Measurements from ENCODE around the gene MBD2. TPM values are rescaled to one million over a fixed set of nuclear protein-coding genes. Genes with fewer than 3 reads are reported as not detected.

The MBD2 gene
- total RNA-seq, 1 experiment from 2014 or later = 53.3 TPM

DNA sequence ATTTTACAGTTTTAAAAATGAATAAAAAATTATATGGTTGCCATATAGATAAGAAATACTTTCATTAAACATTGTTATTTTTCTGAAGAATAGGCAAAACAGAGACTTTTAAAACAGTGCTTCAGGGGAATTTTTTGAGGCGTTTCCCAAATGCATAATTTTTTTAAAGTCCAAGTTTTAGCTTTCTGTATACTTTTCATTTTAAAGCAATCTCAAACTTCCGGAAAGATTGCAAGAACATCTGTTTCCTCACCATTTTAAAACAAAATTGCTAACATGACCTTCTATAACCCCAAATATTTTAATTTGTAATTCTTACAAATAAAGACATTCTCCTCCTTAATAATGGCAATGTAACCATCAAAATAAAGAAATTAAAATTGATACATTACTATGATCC is 15.1 kb upstream of the MBD2 start:
- H3K27me3 ChIP-seq (ENCODE audit: control insufficient read depth, insufficient read depth, low read length) = no peaks in the 10 kb centered on the region
- TF ChIP-seq POLR2AphosphoS5 (IDR thresholded peaks at IDR 0.05; ENCODE audit: low read depth, low read length) = no peak
- no peak for TF ChIP-seq SIN3A (IDR thresholded peaks at IDR 0.05; ENCODE audit: borderline replicate concordance, insufficient read depth, low read depth, low read length)
- TF ChIP-seq, protein P1, sequence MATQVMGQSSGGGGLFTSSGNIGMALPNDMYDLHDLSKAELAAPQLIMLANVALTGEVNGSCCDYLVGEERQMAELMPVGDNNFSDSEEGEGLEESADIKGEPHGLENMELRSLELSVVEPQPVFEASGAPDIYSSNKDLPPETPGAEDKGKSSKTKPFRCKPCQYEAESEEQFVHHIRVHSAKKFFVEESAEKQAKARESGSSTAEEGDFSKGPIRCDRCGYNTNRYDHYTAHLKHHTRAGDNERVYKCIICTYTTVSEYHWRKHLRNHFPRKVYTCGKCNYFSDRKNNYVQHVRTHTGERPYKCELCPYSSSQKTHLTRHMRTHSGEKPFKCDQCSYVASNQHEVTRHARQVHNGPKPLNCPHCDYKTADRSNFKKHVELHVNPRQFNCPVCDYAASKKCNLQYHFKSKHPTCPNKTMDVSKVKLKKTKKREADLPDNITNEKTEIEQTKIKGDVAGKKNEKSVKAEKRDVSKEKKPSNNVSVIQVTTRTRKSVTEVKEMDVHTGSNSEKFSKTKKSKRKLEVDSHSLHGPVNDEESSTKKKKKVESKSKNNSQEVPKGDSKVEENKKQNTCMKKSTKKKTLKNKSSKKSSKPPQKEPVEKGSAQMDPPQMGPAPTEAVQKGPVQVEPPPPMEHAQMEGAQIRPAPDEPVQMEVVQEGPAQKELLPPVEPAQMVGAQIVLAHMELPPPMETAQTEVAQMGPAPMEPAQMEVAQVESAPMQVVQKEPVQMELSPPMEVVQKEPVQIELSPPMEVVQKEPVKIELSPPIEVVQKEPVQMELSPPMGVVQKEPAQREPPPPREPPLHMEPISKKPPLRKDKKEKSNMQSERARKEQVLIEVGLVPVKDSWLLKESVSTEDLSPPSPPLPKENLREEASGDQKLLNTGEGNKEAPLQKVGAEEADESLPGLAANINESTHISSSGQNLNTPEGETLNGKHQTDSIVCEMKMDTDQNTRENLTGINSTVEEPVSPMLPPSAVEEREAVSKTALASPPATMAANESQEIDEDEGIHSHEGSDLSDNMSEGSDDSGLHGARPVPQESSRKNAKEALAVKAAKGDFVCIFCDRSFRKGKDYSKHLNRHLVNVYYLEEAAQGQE (IDR thresholded peaks at IDR 0.05; ENCODE audit: insufficient read depth in 1 of 2, low read depth in 2 of 2, low read length in 1 of 2) = no peak
- TF ChIP-seq, protein P2, sequence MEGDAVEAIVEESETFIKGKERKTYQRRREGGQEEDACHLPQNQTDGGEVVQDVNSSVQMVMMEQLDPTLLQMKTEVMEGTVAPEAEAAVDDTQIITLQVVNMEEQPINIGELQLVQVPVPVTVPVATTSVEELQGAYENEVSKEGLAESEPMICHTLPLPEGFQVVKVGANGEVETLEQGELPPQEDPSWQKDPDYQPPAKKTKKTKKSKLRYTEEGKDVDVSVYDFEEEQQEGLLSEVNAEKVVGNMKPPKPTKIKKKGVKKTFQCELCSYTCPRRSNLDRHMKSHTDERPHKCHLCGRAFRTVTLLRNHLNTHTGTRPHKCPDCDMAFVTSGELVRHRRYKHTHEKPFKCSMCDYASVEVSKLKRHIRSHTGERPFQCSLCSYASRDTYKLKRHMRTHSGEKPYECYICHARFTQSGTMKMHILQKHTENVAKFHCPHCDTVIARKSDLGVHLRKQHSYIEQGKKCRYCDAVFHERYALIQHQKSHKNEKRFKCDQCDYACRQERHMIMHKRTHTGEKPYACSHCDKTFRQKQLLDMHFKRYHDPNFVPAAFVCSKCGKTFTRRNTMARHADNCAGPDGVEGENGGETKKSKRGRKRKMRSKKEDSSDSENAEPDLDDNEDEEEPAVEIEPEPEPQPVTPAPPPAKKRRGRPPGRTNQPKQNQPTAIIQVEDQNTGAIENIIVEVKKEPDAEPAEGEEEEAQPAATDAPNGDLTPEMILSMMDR (IDR thresholded peaks at IDR 0.05) = no peak
- TF ChIP-seq TCF7L2 (IDR thresholded peaks at IDR 0.05; ENCODE audit: low read depth, low read length) = no peak
- DNase-seq (ENCODE audit: low read depth, low spot score) (no peak), ATAC-seq (no peak)
- ChIA-PET POLR2A (no interaction called here), CTCF (no interaction called here)
- H3K4me1 ChIP-seq (ENCODE audit: control insufficient read depth, insufficient read depth, low read length) = no peaks in the 10 kb centered on the region
- no peak overlapping the region for H3K4me3 ChIP-seq (ENCODE audit: low read depth in 2 of 2, low read length in 2 of 2)
- no peaks in the 10 kb centered on the region for H3K9me3 ChIP-seq (ENCODE audit: control insufficient read depth, insufficient read depth, low read depth, low read length)
- in situ Hi-C loops (cut with HindIII; ENCODE audit: low pct_unique_long_range_greater_than_20kb, low sequenced_read_pairs) (no loop called here), intact Hi-C loops (cut with micrococcal nuclease; ENCODE audit: unreplicated experiment) (no loop called here)
- no peak overlapping the region for H3K27ac ChIP-seq (ENCODE audit: low read length)
- no peaks in the 10 kb centered on the region for H3K36me3 ChIP-seq (ENCODE audit: control insufficient read depth, insufficient read depth, low read length)
- BruUV-seq (replicated peaks) = no TSS peak

DNA sequence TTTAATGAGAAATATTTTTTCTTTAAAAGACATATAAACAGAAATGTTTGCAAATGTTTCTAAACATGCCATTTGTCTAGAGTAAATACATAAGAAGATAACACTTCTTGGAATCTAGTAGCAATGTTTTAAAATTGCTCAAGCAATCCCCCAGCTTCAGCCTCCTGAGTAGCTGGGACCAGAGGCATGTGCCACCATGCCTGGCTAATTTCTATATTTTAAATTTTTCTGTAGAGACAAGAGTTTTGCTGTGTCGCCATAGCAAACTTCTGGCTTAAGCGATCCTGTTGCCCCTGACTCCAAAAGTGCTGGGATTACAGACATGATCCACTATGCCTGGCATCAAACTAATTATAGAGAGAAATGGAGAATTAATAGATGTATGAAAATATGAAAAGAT is 14.6 kb upstream of the MBD2 start:
- no peak overlapping the region for H3K27ac ChIP-seq (ENCODE audit: low read length)
- H3K4me3 ChIP-seq (ENCODE audit: low read depth in 2 of 2, low read length in 2 of 2) = no peak overlapping the region
- POLR2A ChIA-PET = no interaction called here
- H3K4me1 ChIP-seq (ENCODE audit: control insufficient read depth, insufficient read depth, low read length) = no peaks in the 10 kb centered on the region
- no peaks in the 10 kb centered on the region for H3K27me3 ChIP-seq (ENCODE audit: control insufficient read depth, insufficient read depth, low read length)
- intact Hi-C loops (cut with micrococcal nuclease; ENCODE audit: unreplicated experiment) = no loop called here
- BruUV-seq (replicated peaks) = no TSS peak
- no peaks in the 10 kb centered on the region for H3K9me3 ChIP-seq (ENCODE audit: control insufficient read depth, insufficient read depth, low read depth, low read length)
- CTCF ChIA-PET = no interaction called here
- ATAC-seq = no peak
- DNase-seq (ENCODE audit: low read depth, low spot score) = no peak
- no peaks in the 10 kb centered on the region for H3K36me3 ChIP-seq (ENCODE audit: control insufficient read depth, insufficient read depth, low read length)
- in situ Hi-C loops (cut with HindIII; ENCODE audit: low pct_unique_long_range_greater_than_20kb, low sequenced_read_pairs) = no loop called here
- no peak for TF ChIP-seq TCF7L2 (IDR thresholded peaks at IDR 0.05; ENCODE audit: low read depth, low read length)
- TF ChIP-seq, protein P1 (IDR thresholded peaks at IDR 0.05; ENCODE audit: insufficient read depth in 1 of 2, low read depth in 2 of 2, low read length in 1 of 2) = no peak
- TF ChIP-seq, protein P2 (IDR thresholded peaks at IDR 0.05) = no peak
- TF ChIP-seq POLR2AphosphoS5 (IDR thresholded peaks at IDR 0.05; ENCODE audit: low read depth, low read length) = no peak
